Measurements from ENCODE around the gene PRPF6.

The PRPF6 gene

GRCh38 chr20:64045346-64046011 is 64.5 kb downstream of the PRPF6 start:
- DNase-seq: no peak

GRCh38 chr20:64047046-64047389 is 66.1 kb downstream of the PRPF6 start:
- no peak for DNase-seq

GRCh38 chr20:64047968-64048401 is 67.1 kb downstream of the PRPF6 start:
- no peak for DNase-seq

GRCh38 chr20:64048402-64049044 is 67.6 kb downstream of the PRPF6 start:
- no peak for DNase-seq

GRCh38 chr20:64049060-64049877 is 68.3 kb downstream of the PRPF6 start, which contains the start of gene SOX18:
Gene SOX18 (minus strand): TSS chr20:64049639. CDS start chr20:64049516, 123 bp downstream.
- DNase-seq: no peak

GRCh38 chr20:64049878-64050260 is 68.9 kb downstream of the PRPF6 start:
- no peak for DNase-seq

- no peak for DNase-seq
Observed at GRCh38 chr20:64050261-64051032, 69.5 kb downstream of the PRPF6 start.

- DNase-seq: no peak
Observed at GRCh38 chr20:64051033-64051452, 70.1 kb downstream of the PRPF6 start.

- DNase-seq: no peak
Observed at GRCh38 chr20:64051561-64052325, 70.8 kb downstream of the PRPF6 start.

- no peak for DNase-seq
Observed at GRCh38 chr20:64052326-64052722, 71.4 kb downstream of the PRPF6 start.

GRCh38 chr20:64052987-64053840 is 72.3 kb downstream of the PRPF6 start:
- DNase-seq: no peak

- no peak for DNase-seq
Observed at GRCh38 chr20:64053841-64054661, 73.1 kb downstream of the PRPF6 start.

- DNase-seq: no peak
Observed at GRCh38 chr20:64055396-64055892, 74.5 kb downstream of the PRPF6 start.

GRCh38 chr20:64055893-64056638 is 75.1 kb downstream of the PRPF6 start:
- no peak for DNase-seq

GRCh38 chr20:64056639-64056888 is 75.6 kb downstream of the PRPF6 start:
- DNase-seq: no peak

- DNase-seq: no peak
Observed at GRCh38 chr20:64056889-64057627, 76.1 kb downstream of the PRPF6 start.

Data from anterior cingulate cortex (tissue), 58 donors.